Renal pelvis (tissue), 4 donors: ENCODE measurements around the gene MXRA7. TPM values are rescaled to one million over a fixed set of nuclear protein-coding genes. Genes with fewer than 3 reads are reported as not detected.
"Not testable (repeated sequence)": the region's sequence is repeated elsewhere in the genome, so short reads cannot be mapped to it uniquely, and the experiment has no call there.

Experiments
- DNase-seq: peaks from one replicate; pipeline ENCODE4 v3.0.0-alpha.2; 2013
- polyA plus RNA-seq, 3 donors: library from polyadenylated mRNA; unstranded; fragments of 120-200 nt; gene quantifications; one replicate each; pipeline ENCODE4 v1.2.1, GENCODE V29; 2013; ENCODE audit not compliant: insufficient read length in 3 of 3

MXRA7 gene
- polyA plus RNA-seq, 3 donors = 91.0 to 117 (median 99.0) TPM

- DNase-seq = no peak
Measured at GRCh38 chr17:76654408-76654807, 56.4 kb downstream of the MXRA7 start.

DNA sequence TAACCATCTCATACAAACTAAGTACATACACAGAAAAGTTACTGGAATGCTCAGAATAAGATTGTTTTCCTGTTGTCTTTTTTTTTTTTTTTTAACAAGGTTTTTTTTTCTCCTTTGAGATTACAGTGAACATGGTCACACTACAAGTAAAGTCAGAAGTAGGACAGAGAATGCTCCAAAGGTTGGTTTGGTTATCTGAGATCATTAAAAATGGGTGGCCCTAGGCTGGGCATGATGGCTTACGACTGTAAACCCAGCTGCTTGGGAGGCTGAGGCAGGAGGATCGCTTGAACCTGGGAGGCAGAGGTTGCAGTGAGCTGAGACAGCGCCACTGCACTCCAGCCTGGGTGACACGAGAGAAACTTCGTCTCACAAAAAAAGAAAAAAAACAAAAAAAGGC, 60.3 kb downstream of the MXRA7 start:
- DNase-seq = no peak

GRCh38 chr17:76646712-76647111, 64.1 kb downstream of the MXRA7 start:
- no peak for DNase-seq

DNA sequence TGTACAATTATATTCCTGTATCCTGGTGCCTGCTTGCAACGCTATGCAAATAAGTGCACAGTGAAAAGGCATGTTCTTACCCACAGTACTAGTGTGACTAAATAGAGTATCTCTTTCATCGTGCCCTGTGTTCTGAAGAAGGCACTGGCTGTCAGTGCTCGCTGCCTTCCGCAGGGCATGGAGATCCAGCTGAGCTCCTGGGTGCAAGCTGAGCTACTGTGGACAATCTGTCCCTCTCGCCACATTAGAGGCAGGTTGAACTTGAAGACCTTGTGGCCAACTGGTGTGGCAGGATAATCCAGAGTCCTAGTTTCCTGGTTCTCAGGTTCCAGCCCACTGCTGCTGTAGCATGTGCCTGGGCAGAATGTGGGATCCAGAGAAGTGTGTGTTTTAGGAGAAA, 65.3 kb downstream of the MXRA7 start:
- DNase-seq = no peak

DNA sequence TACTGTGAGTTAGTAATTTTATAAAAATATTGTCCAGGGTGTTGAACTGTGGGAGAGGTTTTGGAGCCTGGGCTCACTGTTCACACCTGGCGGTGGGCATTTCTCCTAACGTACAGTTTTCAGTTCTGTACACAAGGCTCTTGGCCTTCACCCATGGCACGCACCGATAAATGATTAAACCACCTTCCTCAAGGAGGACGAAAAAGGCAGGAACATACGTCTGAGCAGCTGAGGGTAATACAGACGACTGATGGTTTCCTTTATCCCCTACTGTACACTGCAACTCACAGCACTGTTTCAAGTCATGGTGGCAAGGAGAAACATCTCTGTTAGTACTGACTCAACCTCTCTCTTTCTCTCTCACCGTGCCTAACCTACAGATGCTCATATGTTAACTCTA, 65.8 kb downstream of the MXRA7 start:
- DNase-seq = no peak

DNA sequence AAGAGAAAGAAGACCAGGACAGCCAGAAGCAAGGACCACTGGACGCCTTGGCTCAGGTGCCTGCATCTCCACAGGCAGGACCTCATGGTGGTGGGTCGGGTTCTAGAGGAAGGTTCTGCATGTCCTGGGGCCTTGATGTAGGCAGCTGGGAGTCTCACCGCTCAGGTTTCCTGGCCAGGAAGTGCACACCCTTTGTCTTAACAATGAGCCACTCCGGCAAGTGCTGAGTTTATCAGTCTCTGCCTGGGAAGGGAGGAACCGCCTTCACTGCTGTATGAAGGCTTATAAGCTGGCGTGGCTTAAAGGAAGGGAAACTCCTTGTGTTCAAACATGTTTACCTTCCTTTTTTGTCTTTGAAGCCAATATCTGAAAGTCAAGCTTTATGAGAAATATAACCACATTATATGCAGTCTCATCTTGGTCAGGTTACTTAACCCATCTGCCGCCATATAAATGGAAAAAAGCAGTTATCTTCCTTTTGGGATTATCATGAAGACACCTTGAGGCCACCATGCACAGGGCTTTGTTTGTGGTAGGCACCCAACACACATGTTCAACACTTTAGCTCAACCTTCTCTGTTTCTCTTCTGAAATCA, 67.1 kb downstream of the MXRA7 start, which contains the start of gene ST6GALNAC1:
ST6GALNAC1 (minus strand) TSS at position 205 of the 596 bp plus-strand sequence; CDS start at position 86, 119 bp downstream.
- DNase-seq = no peak

DNA sequence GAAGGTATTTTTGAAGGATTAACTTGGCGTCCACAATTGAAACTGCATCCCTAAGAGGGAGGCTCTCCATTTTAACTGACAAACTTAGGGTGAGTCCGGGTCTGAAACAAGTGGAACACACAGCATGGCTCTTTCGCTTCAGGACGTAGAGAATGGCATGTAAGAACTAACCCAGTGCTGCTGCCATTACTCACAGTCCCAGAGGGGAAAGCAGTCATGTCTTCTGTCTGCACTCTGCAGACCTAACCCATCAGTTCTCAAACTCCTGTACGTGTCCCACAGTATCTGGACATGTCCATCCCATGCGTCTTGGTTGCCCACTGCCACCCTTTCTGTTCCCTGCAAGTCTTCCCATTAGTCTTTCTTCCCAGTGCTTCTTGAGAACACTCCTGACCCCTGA, 67.8 kb downstream of the MXRA7 start:
- no peak for DNase-seq

DNA sequence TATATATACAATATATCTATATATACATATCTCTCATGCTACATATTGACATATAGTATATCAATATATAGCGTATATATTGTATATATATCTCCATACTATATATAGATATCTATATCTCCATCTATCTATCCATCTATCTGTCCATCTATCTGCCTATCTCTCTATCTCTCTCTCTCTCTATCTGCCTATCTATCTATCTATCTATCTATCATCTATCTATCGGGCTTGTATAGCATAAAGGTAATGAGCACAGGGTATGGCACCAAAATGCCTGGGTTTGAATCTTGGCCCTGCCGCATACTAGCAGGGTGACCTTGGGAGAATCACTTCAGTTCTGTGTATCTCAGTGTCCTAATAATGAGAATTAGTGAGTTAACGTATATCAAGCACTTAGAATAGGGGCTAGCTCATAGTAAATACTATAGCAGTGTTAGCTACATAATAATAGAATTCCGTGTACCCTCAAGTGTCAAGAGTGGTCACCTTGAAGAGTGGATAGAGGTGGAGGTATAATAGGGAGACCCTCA, 68.7 kb downstream of the MXRA7 start:
- DNase-seq = no peak

DNA sequence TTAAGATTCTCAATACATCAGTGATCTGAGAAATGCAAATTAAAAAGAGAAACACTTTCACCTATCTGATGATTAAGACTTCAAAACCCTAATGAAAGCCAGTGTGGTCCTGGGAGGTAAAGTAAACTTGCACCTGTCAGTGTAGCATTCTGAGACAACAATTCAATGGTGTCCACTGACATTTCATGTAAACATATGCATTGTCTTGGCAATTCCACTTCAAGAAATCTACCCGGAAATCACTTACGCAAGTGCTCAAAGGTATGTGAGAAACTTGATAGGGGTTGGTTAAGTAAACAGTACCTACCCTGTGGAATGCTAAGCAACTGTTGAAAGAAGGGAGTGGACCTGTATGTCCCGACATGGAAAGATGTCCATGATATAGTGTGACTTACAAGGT, 69.3 kb downstream of the MXRA7 start:
- peak; percentile 57 for DNase-seq

DNA sequence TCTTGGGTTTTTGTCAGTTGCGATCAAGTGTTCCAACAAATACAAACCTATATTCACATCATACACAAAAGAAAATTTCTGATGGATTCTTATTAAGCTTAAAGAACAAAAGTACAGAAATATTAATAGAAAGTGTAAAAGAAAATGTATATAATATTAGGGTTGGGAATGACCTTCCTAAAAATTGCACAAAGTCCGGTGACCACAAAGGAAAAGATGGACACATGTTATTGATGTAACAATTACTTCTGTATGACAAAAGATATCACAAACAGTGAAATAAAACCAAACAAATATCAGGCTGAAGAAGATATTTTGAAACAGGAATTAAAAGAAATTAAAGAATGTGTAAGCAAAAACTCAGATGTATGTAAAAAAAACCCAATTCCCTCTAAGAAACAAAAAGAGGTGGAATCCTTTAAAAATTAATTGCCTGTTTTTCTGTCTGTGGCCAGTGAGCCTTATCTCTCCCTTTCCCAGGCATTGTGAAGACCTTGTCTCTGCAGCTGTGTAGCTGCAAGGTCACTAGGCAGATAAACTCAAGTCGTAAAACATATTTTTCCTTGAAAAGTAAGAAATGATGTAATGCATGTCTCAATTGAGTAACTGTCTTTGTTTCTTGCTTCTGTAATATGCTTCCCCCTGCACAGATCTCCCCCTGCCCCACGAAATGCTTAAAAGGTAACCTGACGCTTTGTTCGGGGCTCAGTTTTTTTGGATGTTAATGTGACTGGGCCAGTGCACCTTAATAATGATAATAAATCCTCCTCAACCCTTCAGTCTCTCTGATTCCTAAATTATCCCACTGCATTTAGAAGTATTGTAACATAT, 70.0 kb downstream of the MXRA7 start:
- DNase-seq = no peak

DNA sequence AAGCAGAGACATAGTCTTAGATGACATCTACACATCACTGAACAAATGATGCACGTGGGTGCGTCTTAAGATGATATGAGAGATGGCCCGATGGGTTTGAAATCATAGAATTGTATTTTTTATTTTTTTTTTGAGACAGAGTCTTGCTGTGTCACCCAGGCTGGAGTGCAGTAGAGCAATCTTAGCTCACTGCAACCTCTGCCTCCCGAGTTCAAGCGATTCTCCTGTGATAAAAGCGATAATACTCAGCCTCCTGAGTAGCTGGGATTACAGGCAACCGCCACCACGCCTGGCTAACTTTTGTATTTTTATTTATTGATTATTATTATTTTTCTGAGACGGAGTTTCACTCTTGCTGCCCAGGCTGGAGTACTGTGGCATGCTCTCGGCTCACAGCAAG, 72.5 kb downstream of the MXRA7 start:
- no peak for DNase-seq

GRCh38 chr17:76636486-76637206, 74.1 kb downstream of the MXRA7 start:
- not testable (repeated sequence) for DNase-seq

- no peak for DNase-seq
Measured at GRCh38 chr17:76635659-76636360, 75.0 kb downstream of the MXRA7 start.

DNA sequence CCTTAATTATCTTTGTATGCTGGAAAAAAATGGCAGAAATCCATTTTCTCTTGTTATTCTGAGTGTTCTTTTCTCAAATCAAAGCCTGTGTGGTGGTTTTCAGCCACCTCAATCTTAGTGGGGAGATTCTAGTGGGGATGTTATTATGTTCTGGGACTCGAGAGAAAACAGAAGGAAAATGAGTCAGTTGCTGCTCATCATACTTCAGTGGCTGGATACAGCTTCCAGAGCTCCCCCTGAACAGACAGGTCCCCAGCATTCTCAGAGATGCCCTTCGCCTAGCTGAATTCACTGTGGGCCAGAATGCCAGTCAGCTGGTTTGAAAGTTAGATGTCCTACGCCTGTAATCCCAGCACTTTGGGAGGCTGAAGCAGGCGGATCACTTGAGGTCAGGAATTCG, 75.7 kb downstream of the MXRA7 start:
- DNase-seq = no peak

DNA sequence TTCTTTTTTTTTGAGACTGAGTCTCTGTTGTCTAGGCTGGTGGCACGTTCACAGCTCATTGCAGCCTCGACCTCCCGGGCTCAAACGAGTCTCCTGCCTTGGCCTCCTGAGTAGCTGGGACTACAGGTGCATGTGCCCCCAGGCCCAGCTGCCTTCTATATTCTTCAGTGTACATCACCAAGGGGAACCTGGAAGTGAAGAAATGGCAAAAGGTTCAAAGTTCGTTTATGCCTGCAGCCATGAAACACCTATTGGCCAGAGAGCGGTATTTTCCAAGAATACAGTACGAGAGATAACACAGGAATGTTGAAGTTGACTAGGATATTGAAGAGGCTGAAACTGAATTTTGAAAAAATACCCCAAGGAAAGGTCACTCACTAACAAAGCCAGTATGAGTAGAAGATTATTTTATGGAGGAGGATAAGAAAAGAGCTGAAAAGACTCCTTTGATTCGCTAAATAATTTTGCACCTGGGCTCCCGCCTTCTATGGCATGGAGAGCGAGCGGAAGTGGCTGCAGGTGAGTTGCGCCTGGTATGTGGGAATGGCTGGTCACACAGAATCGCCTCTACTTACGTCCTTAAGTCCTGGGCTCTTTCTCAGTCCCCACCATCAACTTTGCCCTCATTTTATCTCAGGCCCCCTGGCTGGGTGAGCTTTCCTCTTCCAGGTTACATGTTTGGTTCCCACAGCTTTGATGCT, 77.0 kb downstream of the MXRA7 start:
- DNase-seq = no peak

DNA sequence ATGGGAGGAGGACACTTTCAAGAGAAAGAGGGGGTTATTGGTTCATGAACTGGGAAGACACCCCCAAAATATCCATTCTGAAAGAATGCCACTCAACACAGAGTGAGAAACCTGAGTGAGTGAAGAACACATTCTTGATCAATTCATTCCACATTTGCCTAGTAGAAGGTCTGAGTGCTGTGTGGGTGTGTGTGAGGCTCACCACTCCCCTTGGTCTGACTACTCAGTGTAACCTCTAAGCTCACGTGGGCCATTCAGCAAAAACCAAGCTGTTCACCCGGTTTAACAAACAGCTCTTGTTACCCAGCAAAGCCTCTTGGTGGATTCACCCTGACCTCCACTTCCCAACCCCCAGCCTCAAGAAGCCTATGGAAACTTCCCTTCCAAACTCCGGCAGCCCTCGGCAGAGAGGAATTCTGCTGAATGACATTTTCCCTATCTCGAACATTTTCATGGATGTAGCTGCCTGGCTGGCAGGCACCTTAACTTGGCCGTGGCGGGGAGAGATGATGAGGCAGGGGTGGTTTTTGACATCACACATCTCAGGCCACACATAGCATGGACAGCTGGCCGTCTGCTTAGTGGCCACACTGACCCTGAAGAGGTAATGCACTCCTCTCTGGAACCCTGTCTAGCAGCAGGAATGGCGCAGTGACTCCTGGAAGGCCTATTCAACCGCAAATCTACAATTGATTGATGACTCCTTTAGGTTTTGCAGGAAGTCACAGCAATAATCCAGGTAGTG, 78.8 kb downstream of the MXRA7 start:
- no peak for DNase-seq

- DNase-seq = no peak
Measured at GRCh38 chr17:76630151-76630550, 80.6 kb downstream of the MXRA7 start.
